AG10803 (cell line): ENCODE results near the gene ADCY5.
A peak's percentile ranks its signal among the peaks of the same experiment; 100 is the strongest.

ENCODE experiments used
- DNase-seq: peaks from one replicate; pipeline ENCODE4 v3.0.0; 2010; ENCODE audit warnings: low read depth
- H3K4me3 ChIP-seq: 2 replicates; pipeline ENCODE4 v1.5.1; 2011; ENCODE audit warnings: mild to moderate bottlenecking, low read length, control low read depth
- TF ChIP-seq, protein P1 (sequence below): conservative IDR thresholded peaks from 2 replicates; pipeline ENCODE4 v1.5.1; 2011; ENCODE audit warnings: mild to moderate bottlenecking, low read length, control low read depth, inconsistent platforms

ADCY5 gene

GRCh38 chr3:123370819-123371218 is 78.1 kb downstream of the ADCY5 start:
- no peak overlapping the region for H3K4me3 ChIP-seq
- no peak for DNase-seq
- TF ChIP-seq, protein P1, sequence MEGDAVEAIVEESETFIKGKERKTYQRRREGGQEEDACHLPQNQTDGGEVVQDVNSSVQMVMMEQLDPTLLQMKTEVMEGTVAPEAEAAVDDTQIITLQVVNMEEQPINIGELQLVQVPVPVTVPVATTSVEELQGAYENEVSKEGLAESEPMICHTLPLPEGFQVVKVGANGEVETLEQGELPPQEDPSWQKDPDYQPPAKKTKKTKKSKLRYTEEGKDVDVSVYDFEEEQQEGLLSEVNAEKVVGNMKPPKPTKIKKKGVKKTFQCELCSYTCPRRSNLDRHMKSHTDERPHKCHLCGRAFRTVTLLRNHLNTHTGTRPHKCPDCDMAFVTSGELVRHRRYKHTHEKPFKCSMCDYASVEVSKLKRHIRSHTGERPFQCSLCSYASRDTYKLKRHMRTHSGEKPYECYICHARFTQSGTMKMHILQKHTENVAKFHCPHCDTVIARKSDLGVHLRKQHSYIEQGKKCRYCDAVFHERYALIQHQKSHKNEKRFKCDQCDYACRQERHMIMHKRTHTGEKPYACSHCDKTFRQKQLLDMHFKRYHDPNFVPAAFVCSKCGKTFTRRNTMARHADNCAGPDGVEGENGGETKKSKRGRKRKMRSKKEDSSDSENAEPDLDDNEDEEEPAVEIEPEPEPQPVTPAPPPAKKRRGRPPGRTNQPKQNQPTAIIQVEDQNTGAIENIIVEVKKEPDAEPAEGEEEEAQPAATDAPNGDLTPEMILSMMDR, result no peak

DNA sequence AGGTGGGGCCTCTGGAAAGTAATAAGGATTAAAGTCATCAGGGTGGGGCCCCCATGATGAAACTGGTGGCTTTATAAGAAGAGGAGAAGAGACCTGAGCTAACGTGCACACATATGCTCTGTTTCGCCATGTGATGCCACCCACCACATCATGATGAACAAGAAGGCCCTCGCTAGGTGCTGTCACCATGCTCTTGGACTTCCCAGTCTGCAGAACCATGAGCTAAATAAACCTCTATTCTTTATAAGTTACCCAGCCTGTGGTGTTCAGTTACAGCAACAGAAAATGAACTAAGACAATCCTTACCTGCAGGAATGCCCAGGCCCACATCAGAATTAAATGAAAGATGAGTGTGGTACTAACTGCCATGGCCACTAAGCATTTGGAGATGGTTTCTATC is 79.8 kb downstream of the ADCY5 start:
- no peak for DNase-seq
- no peak overlapping the region for H3K4me3 ChIP-seq
- TF ChIP-seq, protein P1, result no peak

GRCh38 chr3:123367467-123368154 is 81.3 kb downstream of the ADCY5 start:
- DNase-seq, result no peak
- no peak overlapping the region for H3K4me3 ChIP-seq
- TF ChIP-seq, protein P1, result no peak

GRCh38 chr3:123365450-123366143 is 83.3 kb downstream of the ADCY5 start:
- TF ChIP-seq, protein P1, result peak; percentile 45
- no peak overlapping the region for H3K4me3 ChIP-seq
- DNase-seq, result no peak

GRCh38 chr3:123361071-123361470 is 87.8 kb downstream of the ADCY5 start:
- H3K4me3 ChIP-seq, result no peak overlapping the region
- TF ChIP-seq, protein P1, result no peak
- DNase-seq, result no peak

DNA sequence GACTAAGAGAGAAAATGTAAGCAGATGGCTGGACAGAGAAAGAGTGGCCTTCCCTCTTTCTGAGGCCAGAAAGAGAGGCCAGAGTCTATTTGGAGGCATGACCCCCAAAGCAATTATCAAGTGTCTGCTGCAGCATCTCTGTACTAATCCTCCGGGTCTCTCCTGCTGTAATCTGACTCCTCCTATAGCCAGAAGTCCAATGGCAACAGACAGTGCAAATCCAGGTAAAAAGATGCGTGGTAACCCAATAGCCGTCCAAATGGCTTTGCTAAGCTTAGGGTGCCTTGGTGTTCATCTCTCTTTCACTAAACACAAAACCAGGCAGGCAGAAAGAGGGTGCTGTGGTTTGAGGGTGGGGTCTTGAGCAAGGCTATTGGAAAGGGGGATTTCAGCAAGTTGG is 91.6 kb downstream of the ADCY5 start:
- DNase-seq, result no peak
- H3K4me3 ChIP-seq, result no peak overlapping the region
- TF ChIP-seq, protein P1, result no peak

GRCh38 chr3:123353850-123354233 is 95.0 kb downstream of the ADCY5 start:
- DNase-seq, result peak; percentile 16
- no peak overlapping the region for H3K4me3 ChIP-seq
- TF ChIP-seq, protein P1, result no peak
